ENCODE measurements around the gene ZNF655. TPM values are rescaled to one million over a fixed set of nuclear protein-coding genes. Genes with fewer than 3 reads are reported as not detected.
"Not testable (repeated sequence)": the region's sequence is repeated elsewhere in the genome, so short reads cannot be mapped to it uniquely, and the experiment has no call there.

Gene ZNF655
- total RNA-seq, 4 donors from 2014 or later = 102 to 261 (median 114) TPM

- H3K4me3 ChIP-seq (ENCODE audit: low read depth, poor library complexity, severe bottlenecking) = no peak overlapping the region
- WGBS, 2 donors = 76 to 82% methylated on average over 3 of the region's 3 CpGs
- intact Hi-C loops (cut with DNase I; ENCODE audit: low total_unique reads) = no loop called here
- DNase-seq (ENCODE audit: low spot score in 2 of 2) = no peak
- TF ChIP-seq CTCF (IDR thresholded peaks at IDR 0.05) = no peak
- no peak for TF ChIP-seq POLR2A (IDR thresholded peaks at IDR 0.05)
Observed at GRCh38 chr7:99576251-99576650, 17.8 kb downstream of the ZNF655 start.

- WGBS, 2 donors = 35 to 37% methylated on average over 10 of the region's 10 CpGs
- intact Hi-C loops (cut with DNase I; ENCODE audit: low total_unique reads) = no loop called here
- H3K4me3 ChIP-seq (ENCODE audit: low read depth, poor library complexity, severe bottlenecking) = peak overlapping the region; percentile 31
- TF ChIP-seq CTCF (IDR thresholded peaks at IDR 0.05) (no peak), POLR2A (IDR thresholded peaks at IDR 0.05) (no peak)
- peak in 1 of 2 donors; percentile 68 for DNase-seq (ENCODE audit: low spot score in 2 of 2)
Observed at GRCh38 chr7:99579281-99579955, 21.0 kb downstream of the ZNF655 start.

GRCh38 chr7:99579956-99580777, 21.7 kb downstream of the ZNF655 start:
- WGBS, 2 donors = 1 to 4% methylated on average over 47 to 53 of the region's 54 CpGs
- intact Hi-C loops (cut with DNase I; ENCODE audit: low total_unique reads) = no loop called here
- peak in 1 of 2 donors; percentile 85 for DNase-seq (ENCODE audit: low spot score in 2 of 2)
- TF ChIP-seq CTCF (IDR thresholded peaks at IDR 0.05) = no peak
- TF ChIP-seq POLR2A (IDR thresholded peaks at IDR 0.05) = no peak
- peak overlapping the region; percentile 31 for H3K4me3 ChIP-seq (ENCODE audit: low read depth, poor library complexity, severe bottlenecking)

GRCh38 chr7:99580778-99581332, 22.4 kb downstream of the ZNF655 start:
- WGBS, 2 donors = 61 to 63% methylated on average over 4 of the region's 4 CpGs
- DNase-seq (ENCODE audit: low spot score in 2 of 2); intact Hi-C loops (cut with DNase I; ENCODE audit: low total_unique reads): not testable (repeated sequence)
- H3K4me3 ChIP-seq (ENCODE audit: low read depth, poor library complexity, severe bottlenecking) = peak overlapping the region; percentile 31

- TF ChIP-seq POLR2A (IDR thresholded peaks at IDR 0.05) (no peak), CTCF (IDR thresholded peaks at IDR 0.05) (no peak)
- H3K4me3 ChIP-seq (ENCODE audit: low read depth, poor library complexity, severe bottlenecking) = no peak overlapping the region
- intact Hi-C loops (cut with DNase I; ENCODE audit: low total_unique reads) = no loop called here
- DNase-seq (ENCODE audit: low spot score in 2 of 2) = no peak
- 75 to 89% methylated on average over 3 of the region's 3 CpGs for WGBS, 2 donors
Observed at GRCh38 chr7:99588868-99589267, 30.4 kb downstream of the ZNF655 start.

All from lower leg skin (tissue), 4 donors.